Smooth muscle cell (in vitro differentiated cells): ENCODE data around the gene ZNF536. TPM values are rescaled to one million over a fixed set of nuclear protein-coding genes. Genes with fewer than 3 reads are reported as not detected.

ENCODE experiments used
- DNase-seq: peaks from one replicate; lab custom pipeline; 2025; ENCODE audit not compliant: unreplicated experiment; lab: John Stamatoyannopoulos, UW
- H2AFZ ChIP-seq: fragments of 200-600 bp; sonication (generic); 2 replicates; pipeline ENCODE4 v1.6.0; 2016; ENCODE audit warnings: antibody characterized with exemption, low read depth, mild to moderate bottlenecking
- H3F3A ChIP-seq: fragments of 200-600 bp; sonication (generic); 2 replicates; pipeline ENCODE4 v1.6.0; 2017; ENCODE audit warnings: antibody characterized with exemption, low read depth
- H3K27ac ChIP-seq: fragments of 200-600 bp; sonication (generic); 2 replicates; pipeline ENCODE4 v1.5.1; 2016; ENCODE audit warnings: low read depth, mild to moderate bottlenecking
- H3K27me3 ChIP-seq: fragments of 200-600 bp; sonication (generic); 2 replicates; pipeline ENCODE4 v1.6.1; 2016; ENCODE audit warnings: low read depth, mild to moderate bottlenecking
- H3K36me3 ChIP-seq: fragments of 200-600 bp; sonication (generic); 2 replicates; pipeline ENCODE4 v1.5.1; 2016; ENCODE audit warnings: low read depth
- H3K4me1 ChIP-seq: fragments of 200-600 bp; sonication (generic); 2 replicates; pipeline ENCODE4 v1.5.1; 2016; ENCODE audit warnings: low read depth
- H3K4me2 ChIP-seq: fragments of 200-600 bp; sonication (generic); 2 replicates; pipeline ENCODE4 v1.6.0; 2016; ENCODE audit warnings: mild to moderate bottlenecking
- H3K4me3 ChIP-seq: fragments of 200-600 bp; sonication (generic); 2 replicates; pipeline ENCODE4 v1.5.1; 2016; ENCODE audit warnings: mild to moderate bottlenecking
- H3K79me2 ChIP-seq: fragments of 200-600 bp; sonication (generic); 2 replicates; pipeline ENCODE4 v1.6.0; 2016; ENCODE audit warnings: low read depth, mild to moderate bottlenecking
- H3K9ac ChIP-seq: fragments of 200-600 bp; sonication (generic); 2 replicates; pipeline ENCODE4 v1.6.0; 2016; ENCODE audit warnings: low read depth
- H3K9me3 ChIP-seq: fragments of 200-600 bp; sonication (generic); replicated peaks from 2 replicates; pipeline ENCODE4 v1.5.1; 2016; ENCODE audit warnings: low read depth
- H4K20me1 ChIP-seq: fragments of 200-600 bp; sonication (generic); 2 replicates; pipeline ENCODE4 v1.6.0; 2016; ENCODE audit warnings: low read depth
- WGBS: methylation state at CpG from one replicate; pipeline ENCODE4 v1.1.7; 2016; ENCODE audit warnings: low lambda C conversion rate; 5-methylcytosine and 5-hydroxymethylcytosine counted together
- polyA plus RNA-seq: library from polyadenylated mRNA; unstranded; fragments of >200 nt; fragmentation: Nextera tagmentation; extraction: Ambion mirVana; gene quantifications from 2 replicates; pipeline ENCODE4 v1.2.1, GENCODE V29; 2016
- total RNA-seq: library from RNA; depleted of rRNA; stranded (reverse); fragments of >200 nt; gene quantifications from 2 replicates; pipeline ENCODE4 v1.2.3, GENCODE V29; 2014
- TF ChIP-seq, protein P1 (sequence below): fragments of 200-600 bp; sonication (generic); IDR thresholded peaks from 2 replicates; pipeline ENCODE4 v1.5.1; 2017; ENCODE audit warnings: borderline replicate concordance, mild to moderate bottlenecking, antibody characterized with exemption; ENCODE audit not compliant: insufficient read depth, poor library complexity, severe bottlenecking

ZNF536 gene
- total and polyA plus RNA-seq, 2 experiments from 2014 or later = not detected

- Histone ChIP-seq H3K79me2 (no peaks in the 10 kb centered on the region), H3K4me3 (no peak overlapping the region), H3K27ac (no peak overlapping the region), H3K9ac (no peak overlapping the region), H3K9me3 (no peaks in the 10 kb centered on the region), H3K36me3 (no peaks in the 10 kb centered on the region), H3K27me3 (no peaks in the 10 kb centered on the region), H4K20me1 (no peaks in the 10 kb centered on the region), H3K4me2 (no peak overlapping the region), H3K4me1 (no peaks in the 10 kb centered on the region), H2AFZ (no peak overlapping the region), H3F3A (no peaks in the 10 kb centered on the region)
- no peak for DNase-seq
- TF ChIP-seq, protein P1, sequence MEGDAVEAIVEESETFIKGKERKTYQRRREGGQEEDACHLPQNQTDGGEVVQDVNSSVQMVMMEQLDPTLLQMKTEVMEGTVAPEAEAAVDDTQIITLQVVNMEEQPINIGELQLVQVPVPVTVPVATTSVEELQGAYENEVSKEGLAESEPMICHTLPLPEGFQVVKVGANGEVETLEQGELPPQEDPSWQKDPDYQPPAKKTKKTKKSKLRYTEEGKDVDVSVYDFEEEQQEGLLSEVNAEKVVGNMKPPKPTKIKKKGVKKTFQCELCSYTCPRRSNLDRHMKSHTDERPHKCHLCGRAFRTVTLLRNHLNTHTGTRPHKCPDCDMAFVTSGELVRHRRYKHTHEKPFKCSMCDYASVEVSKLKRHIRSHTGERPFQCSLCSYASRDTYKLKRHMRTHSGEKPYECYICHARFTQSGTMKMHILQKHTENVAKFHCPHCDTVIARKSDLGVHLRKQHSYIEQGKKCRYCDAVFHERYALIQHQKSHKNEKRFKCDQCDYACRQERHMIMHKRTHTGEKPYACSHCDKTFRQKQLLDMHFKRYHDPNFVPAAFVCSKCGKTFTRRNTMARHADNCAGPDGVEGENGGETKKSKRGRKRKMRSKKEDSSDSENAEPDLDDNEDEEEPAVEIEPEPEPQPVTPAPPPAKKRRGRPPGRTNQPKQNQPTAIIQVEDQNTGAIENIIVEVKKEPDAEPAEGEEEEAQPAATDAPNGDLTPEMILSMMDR = no peak
- WGBS = 90% methylated on average over 22 of the region's 22 CpGs
These were observed 194.7 kb downstream of the ZNF536 start for GRCh38 chr19:30566681-30567420.

DNA sequence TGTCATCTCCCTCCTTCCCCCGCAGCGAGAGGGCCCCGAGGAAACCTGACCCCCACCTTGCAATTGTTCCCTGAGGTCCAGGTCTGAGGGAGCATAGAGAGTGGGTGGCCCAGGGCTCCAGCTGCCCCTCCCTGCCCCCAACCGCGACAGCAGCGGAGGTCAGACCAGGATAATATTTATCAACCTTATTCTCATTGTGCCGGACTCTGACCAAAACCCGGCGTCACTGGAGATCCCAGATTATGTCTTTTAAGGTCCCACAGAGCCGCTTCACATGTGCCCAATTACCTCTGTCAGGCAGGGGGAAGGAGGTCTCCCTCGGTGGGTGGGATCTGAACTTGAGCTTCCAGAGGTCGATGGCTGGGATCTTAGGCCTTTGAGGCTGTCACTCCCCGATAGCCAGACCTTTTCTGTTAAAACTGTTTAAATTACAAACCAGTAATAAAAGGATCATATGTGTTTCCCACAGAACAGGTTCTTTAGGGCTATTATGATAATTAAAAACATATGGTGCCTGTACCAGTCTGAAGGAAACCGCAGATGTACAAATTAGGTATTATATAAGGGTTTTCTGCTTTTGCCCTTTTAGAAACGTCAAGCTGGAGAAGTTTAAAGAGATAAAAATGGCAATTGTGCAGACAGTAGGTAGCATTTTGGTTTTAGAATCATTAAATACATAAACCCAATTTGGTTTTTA is 195.5 kb downstream of the ZNF536 start:
- Histone ChIP-seq H3K27ac (no peak overlapping the region), H3K9me3 (no peaks in the 10 kb centered on the region), H4K20me1 (no peaks in the 10 kb centered on the region), H3K36me3 (no peaks in the 10 kb centered on the region), H3K9ac (no peak overlapping the region), H3K27me3 (no peaks in the 10 kb centered on the region), H3K79me2 (no peaks in the 10 kb centered on the region), H3F3A (no peaks in the 10 kb centered on the region), H3K4me1 (no peaks in the 10 kb centered on the region), H3K4me2 (no peak overlapping the region), H2AFZ (no peak overlapping the region), H3K4me3 (no peak overlapping the region)
- TF ChIP-seq, protein P1 = no peak
- DNase-seq = no peak
- 79% methylated on average over 15 of the region's 15 CpGs for WGBS

DNA sequence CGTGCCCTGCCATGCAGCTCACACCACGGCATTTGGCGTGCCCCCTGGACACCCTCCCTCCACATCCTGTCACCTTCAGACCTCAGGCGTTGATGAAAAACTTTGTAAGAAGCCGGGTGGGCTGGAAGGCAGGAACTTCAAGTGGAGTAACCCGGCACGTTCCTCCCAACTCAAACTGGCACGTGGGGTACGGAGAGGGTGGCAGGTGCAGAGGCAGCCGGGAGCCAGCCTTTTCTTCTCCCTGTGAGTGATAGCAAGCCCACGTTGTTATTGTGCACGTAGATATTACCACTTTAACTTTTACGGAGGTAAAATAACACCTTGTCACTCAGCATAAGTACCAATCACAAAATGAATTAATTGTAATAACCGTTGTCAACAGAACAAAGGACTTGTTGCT is 198.0 kb downstream of the ZNF536 start:
- no peaks in the 10 kb centered on the region for H3F3A ChIP-seq
- H4K20me1 ChIP-seq = no peaks in the 10 kb centered on the region
- DNase-seq = no peak
- WGBS = 92% methylated on average over 14 of the region's 14 CpGs
- no peak overlapping the region for H2AFZ ChIP-seq
- no peaks in the 10 kb centered on the region for H3K27me3 ChIP-seq
- H3K79me2 ChIP-seq = no peaks in the 10 kb centered on the region
- H3K4me2 ChIP-seq = no peak overlapping the region
- TF ChIP-seq, protein P1 = no peak
- no peaks in the 10 kb centered on the region for H3K4me1 ChIP-seq
- H3K27ac ChIP-seq = no peak overlapping the region
- no peaks in the 10 kb centered on the region for H3K9me3 ChIP-seq
- no peaks in the 10 kb centered on the region for H3K36me3 ChIP-seq
- H3K4me3 ChIP-seq = no peak overlapping the region
- H3K9ac ChIP-seq = no peak overlapping the region
